HepG2 (cell line): Measurements from ENCODE around the gene SOST. TPM values are rescaled to one million over a fixed set of nuclear protein-coding genes. Genes with fewer than 3 reads are reported as not detected.

Experiments
- ZFP62 ChIP-seq: sonication (generic); formaldehyde crosslinking; IDR thresholded peaks from 2 replicates; pipeline ENCODE4 v1.4.0; 2020; ENCODE audit warnings: missing genetic modification reagents
- ZMYM4 ChIP-seq: sonication (generic); formaldehyde crosslinking; IDR thresholded peaks from 2 replicates; pipeline ENCODE4 v1.8.1; 2023; ENCODE audit warnings: mild to moderate bottlenecking, missing genetic modification reagents
- ZNF33B ChIP-seq: sonication (generic); formaldehyde crosslinking; IDR thresholded peaks from 2 replicates; pipeline ENCODE4 v1.5.1; 2020; ENCODE audit warnings: mild to moderate bottlenecking, missing genetic modification reagents
- ZNF839 ChIP-seq: sonication (generic); formaldehyde crosslinking; IDR thresholded peaks from 2 replicates; pipeline ENCODE4 v1.4.0; 2020; ENCODE audit warnings: missing genetic modification reagents, mild to moderate bottlenecking, borderline replicate concordance
- polyA plus RNA-seq, 8 experiments: library from polyadenylated mRNA; depleted of rRNA in 3 of 8; stranded (reverse) in 7 of 8; unstranded in 1 of 8; fragments of >200 nt; fragmentation: Illumina TruSeq in 4 of 8; extraction: Trizol in 4 of 8; gene quantifications; 2 replicates each; pipeline versions ENCODE4 v1.2.1 to v1.2.3, GENCODE V29; 2011 to 2016; ENCODE audit warnings: low read depth in 4 of 8, missing spikeins in 1 of 8, mixed read lengths in 1 of 8; ENCODE audit not compliant: insufficient read depth in 1 of 8
- total RNA-seq, 5 experiments: library from RNA; depleted of rRNA; stranded (reverse); fragments of >200 nt; fragmentation: Illumina TruSeq; extraction: Trizol; gene quantifications; 2 replicates each; pipeline ENCODE4 v1.2.3, GENCODE V29; 2016; ENCODE audit warnings: low read depth in 1 of 5
- TF ChIP-seq, protein P1 (sequence below): sonication (generic); formaldehyde crosslinking; IDR thresholded peaks from 2 replicates; pipeline ENCODE4 v1.4.0; 2020; ENCODE audit warnings: mild to moderate bottlenecking, missing genetic modification reagents
- TF ChIP-seq, protein P2 (sequence below), 2 experiments: fragments of 450-650 bp in 1 of 2; sonication (generic) in 1 of 2; formaldehyde crosslinking in 1 of 2; IDR thresholded peaks; 2 replicates each; pipeline versions ENCODE4 v1.6.1 to v1.8.0; 2016 to 2022; ENCODE audit warnings: antibody characterized with exemption in 1 of 2, mild to moderate bottlenecking in 1 of 2, missing genetic modification reagents in 1 of 2
- TF ChIP-seq, protein P3 (sequence below): sonication (generic); formaldehyde crosslinking; IDR thresholded peaks from 2 replicates; pipeline ENCODE4 v1.5.1; 2020; ENCODE audit warnings: mild to moderate bottlenecking, moderate library complexity, missing genetic modification reagents
- TF ChIP-seq, protein P4 (sequence below): fragments of 450-650 bp; IDR thresholded peaks from 2 replicates; pipeline ENCODE4 v1.6.1; 2016
- TF ChIP-seq, protein P5 (sequence below): sonication (generic); formaldehyde crosslinking; IDR thresholded peaks from 2 replicates; pipeline ENCODE4 v1.4.0; 2020; ENCODE audit warnings: mild to moderate bottlenecking, missing genetic modification reagents
- TF ChIP-seq, protein P6 (sequence below): sonication (generic); formaldehyde crosslinking; IDR thresholded peaks from 2 replicates; pipeline ENCODE4 v1.4.0; 2020; ENCODE audit warnings: missing genetic modification reagents; ENCODE audit errors: not compliant biosample characterization

SOST gene
- total and polyA plus RNA-seq, 2 of the 13 experiments (the other 11 are each of a cell fraction or from before 2014, with no cell fraction given): not detected

DNA sequence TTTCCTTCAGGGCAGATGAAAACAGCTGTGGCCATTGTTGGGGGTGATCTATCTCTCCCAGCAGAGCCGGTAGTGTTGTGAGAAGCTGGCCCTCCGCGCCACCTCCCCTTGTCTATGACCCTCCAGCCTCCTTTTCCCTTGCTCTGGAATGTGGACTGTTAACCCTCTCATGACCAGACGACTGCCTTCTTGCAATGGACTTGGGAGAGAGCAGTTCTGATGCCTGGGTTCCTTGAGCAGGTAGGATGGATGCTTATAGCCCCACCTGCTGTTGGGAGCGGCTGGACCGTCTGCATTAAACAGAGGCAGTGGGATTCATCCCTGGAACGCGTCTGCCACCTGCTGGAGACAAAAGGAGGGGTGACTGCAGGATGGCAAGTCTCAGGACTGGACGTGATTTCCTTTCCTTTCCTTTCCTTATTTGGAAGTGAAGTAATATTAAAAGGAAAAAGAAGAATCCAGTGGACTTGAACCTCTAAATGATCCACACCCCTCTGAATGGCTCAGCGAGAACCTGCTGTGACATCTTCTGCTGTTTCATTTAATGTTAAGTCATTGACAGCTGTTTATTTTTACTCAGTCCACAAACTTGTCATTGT, 1.8 kb upstream of the SOST start (continued):
- TF ChIP-seq, protein P1, sequence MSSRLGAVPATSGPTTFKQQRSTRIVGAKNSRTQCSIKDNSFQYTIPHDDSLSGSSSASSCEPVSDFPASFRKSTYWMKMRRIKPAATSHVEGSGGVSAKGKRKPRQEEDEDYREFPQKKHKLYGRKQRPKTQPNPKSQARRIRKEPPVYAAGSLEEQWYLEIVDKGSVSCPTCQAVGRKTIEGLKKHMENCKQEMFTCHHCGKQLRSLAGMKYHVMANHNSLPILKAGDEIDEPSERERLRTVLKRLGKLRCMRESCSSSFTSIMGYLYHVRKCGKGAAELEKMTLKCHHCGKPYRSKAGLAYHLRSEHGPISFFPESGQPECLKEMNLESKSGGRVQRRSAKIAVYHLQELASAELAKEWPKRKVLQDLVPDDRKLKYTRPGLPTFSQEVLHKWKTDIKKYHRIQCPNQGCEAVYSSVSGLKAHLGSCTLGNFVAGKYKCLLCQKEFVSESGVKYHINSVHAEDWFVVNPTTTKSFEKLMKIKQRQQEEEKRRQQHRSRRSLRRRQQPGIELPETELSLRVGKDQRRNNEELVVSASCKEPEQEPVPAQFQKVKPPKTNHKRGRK (CRISPR knock-in tag): no peak
- TF ChIP-seq ZFP62: no peak
- TF ChIP-seq, protein P2, sequence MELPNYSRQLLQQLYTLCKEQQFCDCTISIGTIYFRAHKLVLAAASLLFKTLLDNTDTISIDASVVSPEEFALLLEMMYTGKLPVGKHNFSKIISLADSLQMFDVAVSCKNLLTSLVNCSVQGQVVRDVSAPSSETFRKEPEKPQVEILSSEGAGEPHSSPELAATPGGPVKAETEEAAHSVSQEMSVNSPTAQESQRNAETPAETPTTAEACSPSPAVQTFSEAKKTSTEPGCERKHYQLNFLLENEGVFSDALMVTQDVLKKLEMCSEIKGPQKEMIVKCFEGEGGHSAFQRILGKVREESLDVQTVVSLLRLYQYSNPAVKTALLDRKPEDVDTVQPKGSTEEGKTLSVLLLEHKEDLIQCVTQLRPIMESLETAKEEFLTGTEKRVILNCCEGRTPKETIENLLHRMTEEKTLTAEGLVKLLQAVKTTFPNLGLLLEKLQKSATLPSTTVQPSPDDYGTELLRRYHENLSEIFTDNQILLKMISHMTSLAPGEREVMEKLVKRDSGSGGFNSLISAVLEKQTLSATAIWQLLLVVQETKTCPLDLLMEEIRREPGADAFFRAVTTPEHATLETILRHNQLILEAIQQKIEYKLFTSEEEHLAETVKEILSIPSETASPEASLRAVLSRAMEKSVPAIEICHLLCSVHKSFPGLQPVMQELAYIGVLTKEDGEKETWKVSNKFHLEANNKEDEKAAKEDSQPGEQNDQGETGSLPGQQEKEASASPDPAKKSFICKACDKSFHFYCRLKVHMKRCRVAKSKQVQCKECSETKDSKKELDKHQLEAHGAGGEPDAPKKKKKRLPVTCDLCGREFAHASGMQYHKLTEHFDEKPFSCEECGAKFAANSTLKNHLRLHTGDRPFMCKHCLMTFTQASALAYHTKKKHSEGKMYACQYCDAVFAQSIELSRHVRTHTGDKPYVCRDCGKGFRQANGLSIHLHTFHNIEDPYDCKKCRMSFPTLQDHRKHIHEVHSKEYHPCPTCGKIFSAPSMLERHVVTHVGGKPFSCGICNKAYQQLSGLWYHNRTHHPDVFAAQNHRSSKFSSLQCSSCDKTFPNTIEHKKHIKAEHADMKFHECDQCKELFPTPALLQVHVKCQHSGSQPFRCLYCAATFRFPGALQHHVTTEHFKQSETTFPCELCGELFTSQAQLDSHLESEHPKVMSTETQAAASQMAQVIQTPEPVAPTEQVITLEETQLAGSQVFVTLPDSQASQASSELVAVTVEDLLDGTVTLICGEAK (IDR thresholded peaks at IDR 0.05): no peak
- TF ChIP-seq, protein P2 (CRISPR knock-in tag; IDR thresholded peaks at IDR 0.05): no peak
- 0 out of 2 replicates have a peak, but pooled peaks have one; percentile 42 for TF ChIP-seq ZNF33B (CRISPR knock-in tag)
- peak; percentile 51; the same call in 1 of the 2 replicates for TF ChIP-seq ZMYM4 (CRISPR knock-in tag)
- no peak for TF ChIP-seq ZNF839
- TF ChIP-seq, protein P3, sequence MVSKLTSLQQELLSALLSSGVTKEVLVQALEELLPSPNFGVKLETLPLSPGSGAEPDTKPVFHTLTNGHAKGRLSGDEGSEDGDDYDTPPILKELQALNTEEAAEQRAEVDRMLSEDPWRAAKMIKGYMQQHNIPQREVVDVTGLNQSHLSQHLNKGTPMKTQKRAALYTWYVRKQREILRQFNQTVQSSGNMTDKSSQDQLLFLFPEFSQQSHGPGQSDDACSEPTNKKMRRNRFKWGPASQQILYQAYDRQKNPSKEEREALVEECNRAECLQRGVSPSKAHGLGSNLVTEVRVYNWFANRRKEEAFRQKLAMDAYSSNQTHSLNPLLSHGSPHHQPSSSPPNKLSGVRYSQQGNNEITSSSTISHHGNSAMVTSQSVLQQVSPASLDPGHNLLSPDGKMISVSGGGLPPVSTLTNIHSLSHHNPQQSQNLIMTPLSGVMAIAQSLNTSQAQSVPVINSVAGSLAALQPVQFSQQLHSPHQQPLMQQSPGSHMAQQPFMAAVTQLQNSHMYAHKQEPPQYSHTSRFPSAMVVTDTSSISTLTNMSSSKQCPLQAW: peak; percentile 62; the same call in 1 of the 2 replicates
- TF ChIP-seq, protein P4, sequence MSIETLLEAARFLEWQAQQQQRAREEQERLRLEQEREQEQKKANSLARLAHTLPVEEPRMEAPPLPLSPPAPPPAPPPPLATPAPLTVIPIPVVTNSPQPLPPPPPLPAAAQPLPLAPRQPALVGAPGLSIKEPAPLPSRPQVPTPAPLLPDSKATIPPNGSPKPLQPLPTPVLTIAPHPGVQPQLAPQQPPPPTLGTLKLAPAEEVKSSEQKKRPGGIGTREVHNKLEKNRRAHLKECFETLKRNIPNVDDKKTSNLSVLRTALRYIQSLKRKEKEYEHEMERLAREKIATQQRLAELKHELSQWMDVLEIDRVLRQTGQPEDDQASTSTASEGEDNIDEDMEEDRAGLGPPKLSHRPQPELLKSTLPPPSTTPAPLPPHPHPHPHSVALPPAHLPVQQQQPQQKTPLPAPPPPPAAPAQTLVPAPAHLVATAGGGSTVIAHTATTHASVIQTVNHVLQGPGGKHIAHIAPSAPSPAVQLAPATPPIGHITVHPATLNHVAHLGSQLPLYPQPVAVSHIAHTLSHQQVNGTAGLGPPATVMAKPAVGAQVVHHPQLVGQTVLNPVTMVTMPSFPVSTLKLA: no peak
- TF ChIP-seq, protein P5, sequence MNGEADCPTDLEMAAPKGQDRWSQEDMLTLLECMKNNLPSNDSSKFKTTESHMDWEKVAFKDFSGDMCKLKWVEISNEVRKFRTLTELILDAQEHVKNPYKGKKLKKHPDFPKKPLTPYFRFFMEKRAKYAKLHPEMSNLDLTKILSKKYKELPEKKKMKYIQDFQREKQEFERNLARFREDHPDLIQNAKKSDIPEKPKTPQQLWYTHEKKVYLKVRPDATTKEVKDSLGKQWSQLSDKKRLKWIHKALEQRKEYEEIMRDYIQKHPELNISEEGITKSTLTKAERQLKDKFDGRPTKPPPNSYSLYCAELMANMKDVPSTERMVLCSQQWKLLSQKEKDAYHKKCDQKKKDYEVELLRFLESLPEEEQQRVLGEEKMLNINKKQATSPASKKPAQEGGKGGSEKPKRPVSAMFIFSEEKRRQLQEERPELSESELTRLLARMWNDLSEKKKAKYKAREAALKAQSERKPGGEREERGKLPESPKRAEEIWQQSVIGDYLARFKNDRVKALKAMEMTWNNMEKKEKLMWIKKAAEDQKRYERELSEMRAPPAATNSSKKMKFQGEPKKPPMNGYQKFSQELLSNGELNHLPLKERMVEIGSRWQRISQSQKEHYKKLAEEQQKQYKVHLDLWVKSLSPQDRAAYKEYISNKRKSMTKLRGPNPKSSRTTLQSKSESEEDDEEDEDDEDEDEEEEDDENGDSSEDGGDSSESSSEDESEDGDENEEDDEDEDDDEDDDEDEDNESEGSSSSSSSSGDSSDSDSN: no peak
- TF ChIP-seq, protein P6, sequence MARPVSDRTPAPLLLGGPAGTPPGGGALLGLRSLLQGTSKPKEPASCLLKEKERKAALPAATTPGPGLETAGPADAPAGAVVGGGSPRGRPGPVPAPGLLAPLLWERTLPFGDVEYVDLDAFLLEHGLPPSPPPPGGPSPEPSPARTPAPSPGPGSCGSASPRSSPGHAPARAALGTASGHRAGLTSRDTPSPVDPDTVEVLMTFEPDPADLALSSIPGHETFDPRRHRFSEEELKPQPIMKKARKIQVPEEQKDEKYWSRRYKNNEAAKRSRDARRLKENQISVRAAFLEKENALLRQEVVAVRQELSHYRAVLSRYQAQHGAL (CRISPR knock-in tag): no peak
